GM18499 (cell line): ENCODE measurements around the gene ZNF225.
"Not testable (repeated sequence)": the region's sequence is repeated elsewhere in the genome, so short reads cannot be mapped to it uniquely, and the experiment has no call there.

ENCODE experiments used
- ATAC-seq: cut with Tn5 transposase; IDR thresholded peaks from one replicate; pipeline ENCODE4 v1.9.1; 2021; ENCODE audit warnings: moderate number of reproducible peaks; ENCODE audit not compliant: insufficient read depth, unreplicated experiment

ZNF225 gene

GRCh38 chr19:44151491-44151890, 38.3 kb downstream of the ZNF225 start:
- ATAC-seq = no peak

- ATAC-seq = no peak
These were observed 43.3 kb downstream of the ZNF225 start for GRCh38 chr19:44156475-44156874.

- ATAC-seq = no peak
These were observed 50.6 kb downstream of the ZNF225 start for GRCh38 chr19:44163789-44164188.

GRCh38 chr19:44164327-44164672, 51.1 kb downstream of the ZNF225 start:
- ATAC-seq = no peak

GRCh38 chr19:44164673-44165512, 51.7 kb downstream of the ZNF225 start, which contains the start of gene ZNF226:
Gene ZNF226, plus strand, starts transcription at chr19:44165100. Its CDS starts 4,981 bp downstream, at chr19:44170081.
- peak; percentile 56 for ATAC-seq

GRCh38 chr19:44170660-44171059, 57.5 kb downstream of the ZNF225 start:
- not testable (repeated sequence) for ATAC-seq

GRCh38 chr19:44176590-44176989, 63.4 kb downstream of the ZNF225 start:
- no peak for ATAC-seq

- ATAC-seq = no peak
These were observed 67.8 kb downstream of the ZNF225 start for GRCh38 chr19:44180968-44181367.

- ATAC-seq = no peak
These were observed 68.9 kb downstream of the ZNF225 start for GRCh38 chr19:44182145-44182544.
